ENCODE measurements around the gene SENP1. TPM values are rescaled to one million over a fixed set of nuclear protein-coding genes. Genes with fewer than 3 reads are reported as not detected.

SENP1 gene
- polyA plus RNA-seq, 3 donors = 5.2 to 8.0 (median 6.0) TPM

GRCh38 chr12:47993491-47993890 is 112.4 kb downstream of the SENP1 start:
- no peaks in the 10 kb centered on the region for H4K20me1 ChIP-seq (ENCODE audit: insufficient read depth, low read length)
- no peak overlapping the region for H3K27ac ChIP-seq (ENCODE audit: low read depth in 1 of 2, low read length in 2 of 2)
- H3K4me1 ChIP-seq (ENCODE audit: control insufficient read depth in 1 of 2, insufficient read depth in 2 of 2, low read length in 2 of 2) = no peaks in the 10 kb centered on the region
- H3K36me3 ChIP-seq (replicated peaks in 1 of 2; ENCODE audit: control insufficient read depth in 1 of 2, insufficient read depth in 2 of 2, low read length in 2 of 2) = no peaks in the 10 kb centered on the region
- no peak overlapping the region for H2AFZ ChIP-seq (ENCODE audit: insufficient read depth, low read depth, low read length, poor library complexity, severe bottlenecking)
- no peaks in the 10 kb centered on the region for H3K9me3 ChIP-seq (replicated peaks in 1 of 2; ENCODE audit: control insufficient read depth in 1 of 2, insufficient read depth in 1 of 2, low read length in 2 of 2)
- Mint-ChIP-seq H3K9me3 (peaks cover 0 to 1% (median 0%) of the 10 kb centered on the region in 7 donors), H3K36me3 (no peaks in the 10 kb centered on the region), H3K27me3 (ENCODE audit: low read depth in 3 of 3) (peaks cover 36 to 65% (median 59%) of the 10 kb centered on the region in 3 donors), H3K4me1 (peaks cover 14% of the 10 kb centered on the region), H3K27ac (no peak overlapping the region), H3K4me3 (no peak overlapping the region)
- H3K79me2 ChIP-seq (ENCODE audit: insufficient read depth, low read length) = no peaks in the 10 kb centered on the region
- H3K4me3 ChIP-seq (replicated peaks in 1 of 3; ENCODE audit: low read depth in 2 of 3, low read length in 3 of 3) = no peak overlapping the region
- H3K4me2 ChIP-seq (replicated peaks; ENCODE audit: extremely low read depth, low read length, poor library complexity, severe bottlenecking) = no peak overlapping the region
- 100% methylated on average over 5 of the region's 5 CpGs for WGBS (ENCODE audit: insufficient coverage)
- TF ChIP-seq, protein P1, sequence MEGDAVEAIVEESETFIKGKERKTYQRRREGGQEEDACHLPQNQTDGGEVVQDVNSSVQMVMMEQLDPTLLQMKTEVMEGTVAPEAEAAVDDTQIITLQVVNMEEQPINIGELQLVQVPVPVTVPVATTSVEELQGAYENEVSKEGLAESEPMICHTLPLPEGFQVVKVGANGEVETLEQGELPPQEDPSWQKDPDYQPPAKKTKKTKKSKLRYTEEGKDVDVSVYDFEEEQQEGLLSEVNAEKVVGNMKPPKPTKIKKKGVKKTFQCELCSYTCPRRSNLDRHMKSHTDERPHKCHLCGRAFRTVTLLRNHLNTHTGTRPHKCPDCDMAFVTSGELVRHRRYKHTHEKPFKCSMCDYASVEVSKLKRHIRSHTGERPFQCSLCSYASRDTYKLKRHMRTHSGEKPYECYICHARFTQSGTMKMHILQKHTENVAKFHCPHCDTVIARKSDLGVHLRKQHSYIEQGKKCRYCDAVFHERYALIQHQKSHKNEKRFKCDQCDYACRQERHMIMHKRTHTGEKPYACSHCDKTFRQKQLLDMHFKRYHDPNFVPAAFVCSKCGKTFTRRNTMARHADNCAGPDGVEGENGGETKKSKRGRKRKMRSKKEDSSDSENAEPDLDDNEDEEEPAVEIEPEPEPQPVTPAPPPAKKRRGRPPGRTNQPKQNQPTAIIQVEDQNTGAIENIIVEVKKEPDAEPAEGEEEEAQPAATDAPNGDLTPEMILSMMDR (IDR thresholded peaks at IDR 0.05) = no peak
- H3K9ac ChIP-seq (ENCODE audit: insufficient read depth, low read length, poor library complexity, severe bottlenecking) = no peak overlapping the region
- DNase-seq = no peak
- intact Hi-C loops (cut with micrococcal nuclease) = no loop called here
- peaks cover 2 to 35% of the 10 kb centered on the region in 2 donors for H3K27me3 ChIP-seq (ENCODE audit: control insufficient read depth in 2 of 2, insufficient read depth in 2 of 2, low read length in 2 of 2)

Small RNAs within 50 kb of the gene (small RNA-seq; reads per million reads assigned to genes)
- gene MIR6505 (ENCODE audit: insufficient read length, low read depth) (not detected), gene RNU6-1203P (ENCODE audit: insufficient read length, low read depth) (not detected)

Other genes with a start within 250 kb of the SENP1 start
- gene VDR, start 201.1 kb downstream of the SENP1 start, polyA plus RNA-seq = 10 to 100 TPM in 2 of 3 donors, 1 to 10 TPM in 1; 6.0 to 14.8 (median 12.8) TPM
- gene TMEM106C, start 142.5 kb downstream of the SENP1 start, polyA plus RNA-seq = 1 to 10 TPM; 8.7 to 9.7 (median 9.0) TPM
- gene COL2A1, start 101.6 kb downstream of the SENP1 start, polyA plus RNA-seq = not detected
- 1 to 10 TPM; 2.8 to 8.4 (median 3.0) TPM for gene PFKM, start 13.3 kb upstream of the SENP1 start, polyA plus RNA-seq
- 10 to 100 TPM; 23.8 to 50.0 (median 38.4) TPM for gene ASB8, start 51.4 kb upstream of the SENP1 start, polyA plus RNA-seq
- under 1 TPM in 1 of 3 donors, not detected in 2; 0.03 TPM for gene CCDC184, start 77.6 kb upstream of the SENP1 start, polyA plus RNA-seq
- not detected for gene OR10AD1, start 97.2 kb upstream of the SENP1 start, polyA plus RNA-seq
- gene ZNF641, start 244.8 kb upstream of the SENP1 start, polyA plus RNA-seq = 10 to 100 TPM; 12.1 to 21.7 (median 12.6) TPM

Data from CD14-positive monocyte (primary cell).